Inferior parietal cortex (tissue), 1 donor: ENCODE measurements around the gene OTC.
A peak's percentile ranks its signal among the peaks of the same experiment; 100 is the strongest.

Source experiments
- DNase-seq: peaks from one replicate; pipeline ENCODE4 v3.0.0-alpha.2; 2016; ENCODE audit errors: extremely low spot score

Gene OTC

GRCh38 chrX:38352362-38352761 lies at the start of gene OTC:
OTC (plus strand) TSS chrX:38352604; CDS start chrX:38352697, 93 bp downstream.
- no peak for DNase-seq

DNA sequence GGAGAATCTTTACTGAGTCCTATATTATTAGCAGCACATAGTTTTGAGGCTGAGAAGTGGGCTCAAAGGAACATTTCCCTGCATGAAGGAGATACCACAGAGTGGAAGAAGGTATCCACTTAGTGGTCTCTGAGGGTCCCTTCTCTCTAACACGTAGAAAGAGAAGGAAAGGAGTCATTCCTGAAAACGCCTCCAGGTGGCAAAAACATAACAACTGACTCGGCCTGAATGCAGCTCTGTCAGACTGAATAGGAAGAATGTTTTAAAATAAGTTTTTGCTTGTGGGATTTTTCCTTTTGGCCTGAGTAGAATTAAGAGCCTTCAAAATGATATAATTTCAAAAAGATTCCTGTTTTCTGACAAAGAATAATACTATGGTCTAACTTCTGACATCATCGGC lies 48.4 kb upstream of the OTC start:
- DNase-seq = no peak

DNA sequence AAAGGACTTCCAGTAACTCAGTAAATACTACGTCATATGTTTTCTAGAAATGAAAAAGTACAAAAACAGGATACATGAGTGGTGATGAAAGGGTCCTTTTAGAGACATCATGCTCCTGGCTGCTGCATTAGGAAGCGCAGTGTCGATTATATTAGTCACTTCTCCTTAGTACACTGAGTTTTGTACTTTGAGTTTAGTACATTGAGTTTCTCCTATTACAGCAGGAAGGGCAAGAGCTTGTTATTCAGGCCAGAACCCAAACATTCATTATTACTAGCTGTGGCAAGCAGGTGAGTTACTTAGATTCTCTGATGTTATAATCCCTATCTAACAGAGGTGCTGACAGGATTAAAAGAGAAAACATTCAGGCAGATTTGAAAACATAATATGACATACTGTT lies 46.4 kb upstream of the OTC start:
- DNase-seq = no peak

GRCh38 chrX:38311743-38312142 lies 40.7 kb upstream of the OTC start:
- DNase-seq = no peak

- no peak for DNase-seq
These were observed 40.0 kb upstream of the OTC start for GRCh38 chrX:38312436-38312835.

- DNase-seq = no peak
These were observed 39.2 kb upstream of the OTC start for GRCh38 chrX:38313190-38313589.

GRCh38 chrX:38315186-38315585 lies 37.2 kb upstream of the OTC start:
- DNase-seq = no peak

DNA sequence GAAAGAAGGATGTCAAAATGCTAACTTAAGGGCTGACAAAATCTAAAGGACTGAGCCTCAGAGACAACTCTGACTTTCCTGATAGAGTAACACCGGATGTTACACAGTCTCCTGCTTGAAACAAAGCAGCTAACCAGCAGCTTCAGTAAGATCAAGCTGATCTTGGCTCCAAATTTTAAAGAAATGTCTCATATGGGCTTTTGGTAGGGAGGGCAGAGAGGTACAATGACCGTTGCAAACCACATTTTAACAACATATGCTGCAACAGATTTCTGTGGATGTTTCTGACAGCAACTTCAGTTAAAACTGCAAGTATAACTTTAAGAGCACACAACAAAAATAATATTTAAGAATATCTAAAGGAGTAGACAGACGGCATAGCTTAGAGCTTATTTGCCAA lies 34.2 kb upstream of the OTC start:
- DNase-seq = no peak

DNA sequence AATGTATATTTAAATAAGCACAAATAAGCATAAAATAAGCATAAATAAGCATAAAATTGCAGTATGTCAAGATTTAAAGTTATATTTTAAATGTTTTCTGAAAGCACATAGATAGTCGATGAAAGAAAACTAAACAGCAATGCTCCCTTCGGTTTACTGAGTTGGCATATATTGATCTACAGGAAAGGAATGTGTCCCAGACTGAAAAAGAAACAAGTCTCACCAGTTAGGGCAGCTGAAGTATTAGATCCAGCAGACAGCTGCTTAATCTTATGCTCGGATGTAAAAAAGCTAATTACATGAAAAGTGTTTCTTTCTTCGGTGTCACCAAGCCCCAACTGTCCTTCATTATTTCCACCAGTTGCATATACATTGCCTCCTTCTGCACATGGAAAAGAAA lies 33.8 kb upstream of the OTC start:
- no peak for DNase-seq

DNA sequence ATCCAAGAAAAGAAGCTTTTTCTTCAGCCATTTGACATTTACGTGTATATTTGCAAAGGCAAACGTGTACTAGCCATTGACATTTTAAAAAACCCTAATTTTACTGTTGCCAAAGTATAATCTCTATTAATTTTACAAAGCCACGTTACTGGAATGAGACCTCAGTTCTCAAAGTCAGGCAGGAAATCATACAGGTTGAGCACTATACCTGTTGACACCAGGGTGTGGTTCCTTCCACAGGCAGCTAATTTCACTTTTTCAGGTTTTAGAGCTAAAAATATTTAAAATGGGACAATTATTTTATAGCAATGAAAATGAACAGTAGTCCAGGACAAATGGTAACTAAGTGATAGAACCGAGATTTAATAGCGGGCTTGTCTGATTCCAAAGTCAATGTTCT lies 31.6 kb upstream of the OTC start:
- no peak for DNase-seq

DNA sequence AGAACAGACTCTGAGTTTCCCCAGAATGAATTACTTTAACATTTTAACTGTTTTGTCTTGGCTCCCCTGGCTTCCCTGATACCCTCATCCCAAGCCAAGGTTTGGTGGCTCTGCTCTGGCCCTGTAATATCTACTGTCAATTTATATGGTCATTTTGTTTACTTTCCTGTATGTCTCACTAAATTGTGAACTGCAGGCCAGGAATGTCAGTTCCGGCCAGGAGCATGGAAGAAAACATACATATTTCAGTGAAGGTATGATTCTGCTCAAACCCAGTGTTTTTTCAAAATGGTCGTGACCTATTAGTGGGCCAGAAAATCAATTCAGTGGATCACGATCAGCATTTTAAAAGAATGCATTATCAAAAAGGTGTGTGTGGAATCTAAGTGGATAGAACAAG lies 26.3 kb upstream of the OTC start:
- no peak for DNase-seq

DNA sequence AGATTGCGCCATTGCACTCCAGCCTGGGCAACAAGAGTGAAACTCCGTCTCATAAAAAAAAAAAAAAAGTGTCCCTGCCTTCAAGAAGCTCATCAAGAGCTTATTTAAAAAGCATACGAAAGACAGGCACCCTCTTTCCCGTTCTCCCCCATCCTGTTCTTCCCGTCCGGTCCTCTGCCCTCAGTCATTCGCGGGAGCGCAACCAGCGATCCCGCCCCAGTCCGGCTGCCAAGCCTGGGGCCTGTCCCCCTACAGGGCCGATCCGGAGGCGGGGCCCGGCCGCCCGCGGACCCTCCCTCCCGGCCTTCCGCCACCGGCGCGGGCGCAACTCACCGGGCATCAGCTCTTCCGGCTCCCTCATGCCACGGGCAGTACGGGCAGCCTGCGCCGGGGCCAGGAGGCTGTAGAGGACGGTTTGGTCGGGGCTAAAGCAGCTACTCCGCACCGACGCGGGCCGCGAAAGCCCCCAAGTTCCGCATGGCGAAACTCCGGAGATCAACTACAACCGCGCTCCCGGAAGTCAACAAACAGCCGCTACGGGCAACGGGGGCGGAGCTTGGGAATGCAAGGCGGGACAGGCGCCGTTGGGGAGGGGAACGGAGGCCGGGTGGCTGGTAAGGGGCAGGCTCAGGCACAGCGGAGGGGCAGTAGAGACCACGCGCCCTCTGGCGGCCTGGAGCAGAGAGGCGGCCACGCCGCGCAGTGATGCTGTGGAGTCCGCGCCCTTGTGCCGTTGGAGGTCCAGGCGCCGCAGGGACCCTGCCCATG lies 25.2 kb upstream of the OTC start, which contains the start of gene RPGR:
Gene RPGR, minus strand, starts transcription at position 503 of the 768 bp plus-strand sequence. Its CDS starts 142 bp downstream, at position 361.
- DNase-seq = peak; percentile 79

DNA sequence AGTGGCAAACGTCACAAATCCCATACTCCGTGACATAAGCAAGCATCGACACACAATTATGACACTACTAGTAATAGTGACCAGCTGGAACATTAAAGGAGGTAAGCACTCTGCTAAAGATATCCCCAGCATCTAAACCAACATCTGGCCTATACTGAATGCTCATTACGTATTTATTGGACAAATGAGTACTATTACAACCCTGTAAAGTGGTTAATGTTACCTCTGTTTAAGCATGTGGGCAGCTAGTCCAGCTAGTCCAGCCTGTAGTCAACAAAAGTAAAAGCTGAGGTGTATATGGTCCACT lies 24.7 kb upstream of the OTC start:
- no peak for DNase-seq

- DNase-seq = no peak
These were observed 19.9 kb upstream of the OTC start for GRCh38 chrX:38332505-38332904.

GRCh38 chrX:38335382-38335781 lies 17.0 kb upstream of the OTC start:
- DNase-seq = peak; percentile 9

- no peak for DNase-seq
These were observed 15.7 kb upstream of the OTC start for GRCh38 chrX:38336538-38337240.

DNA sequence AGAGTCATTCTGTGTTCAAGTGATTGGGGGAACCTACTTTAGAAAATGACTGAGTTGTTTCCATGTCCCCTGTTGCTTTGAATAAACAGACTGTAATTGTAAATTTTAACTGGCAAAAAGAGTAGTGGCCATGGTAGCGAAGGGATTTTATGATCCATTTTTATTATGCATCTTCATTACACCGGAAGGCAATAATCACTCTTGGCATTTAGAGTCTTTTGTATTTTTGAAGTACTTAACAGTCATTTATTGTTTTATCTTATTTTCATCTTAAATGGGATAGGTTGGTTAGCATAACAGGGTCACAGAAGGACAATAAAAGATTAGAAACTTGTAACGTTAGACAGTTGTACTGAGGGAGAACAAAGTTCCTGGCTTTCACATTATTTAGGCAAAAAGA lies 11.0 kb upstream of the OTC start:
- DNase-seq = no peak

DNA sequence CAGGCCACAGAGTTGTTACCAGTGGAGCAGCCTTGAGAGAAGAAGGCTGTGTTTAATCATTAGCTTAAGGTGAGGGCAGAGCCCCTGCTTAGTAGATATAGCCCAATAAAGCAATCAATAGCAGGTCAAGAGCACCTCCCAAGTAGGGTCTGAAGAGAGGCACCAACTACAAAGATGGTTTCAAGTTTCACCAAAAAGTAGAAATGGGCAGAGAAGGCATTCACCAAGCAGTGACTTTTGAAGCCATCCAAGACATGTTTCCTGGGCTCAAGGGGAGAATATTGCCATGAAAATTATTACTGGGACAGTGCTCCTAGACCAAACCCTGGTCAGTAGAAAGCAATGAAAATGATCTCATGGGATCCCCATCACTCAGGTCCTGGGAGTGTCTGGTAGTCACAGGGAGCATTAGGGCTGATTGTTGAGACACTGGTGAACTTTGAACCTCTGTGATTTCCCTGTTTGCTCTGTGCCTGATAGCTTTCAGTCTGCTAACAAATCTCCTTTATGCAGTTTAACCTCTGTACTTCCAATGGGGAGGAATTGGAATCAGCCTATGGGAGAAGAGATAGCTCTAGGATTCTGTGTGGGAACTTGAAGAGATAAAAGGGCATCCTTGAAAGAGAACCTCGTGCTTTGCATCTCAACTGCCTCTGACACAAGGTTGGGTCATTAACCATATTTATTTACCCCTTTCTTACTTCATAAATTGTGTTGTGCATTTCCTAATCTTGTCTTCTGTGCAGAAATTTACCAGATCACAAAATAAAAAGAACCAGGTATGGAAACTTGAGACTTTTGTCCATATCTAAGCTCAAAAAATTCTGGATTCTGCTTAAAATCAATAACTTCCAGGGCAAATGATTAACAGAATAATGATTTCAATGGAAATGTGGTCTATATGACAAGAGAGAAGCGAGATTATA lies 9.3 kb upstream of the OTC start:
- no peak for DNase-seq

DNA sequence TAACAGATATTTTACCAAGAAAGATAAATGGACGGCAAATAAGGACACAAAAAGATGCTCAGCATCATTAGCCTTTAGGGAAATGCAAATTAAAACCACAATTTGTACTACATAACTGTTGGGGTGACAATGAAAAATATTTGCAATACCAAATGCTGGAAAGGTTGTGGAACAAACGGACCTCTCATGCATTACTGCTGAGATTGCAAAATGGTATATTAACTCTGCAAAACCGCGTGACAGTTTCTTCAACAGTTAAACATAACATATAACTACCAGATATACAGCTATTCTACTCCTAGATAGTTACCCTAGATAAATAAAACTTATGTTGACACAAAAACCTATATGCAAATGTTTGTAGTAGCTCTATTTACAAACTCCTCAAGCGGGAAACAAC lies 6.3 kb upstream of the OTC start:
- DNase-seq = no peak

GRCh38 chrX:38347136-38347535 lies 5.3 kb upstream of the OTC start:
- peak; percentile 3 for DNase-seq

GRCh38 chrX:38351346-38351745 lies 1.1 kb upstream of the OTC start:
- no peak for DNase-seq

- no peak for DNase-seq
These were observed 4.0 kb downstream of the OTC start for GRCh38 chrX:38356401-38356800.
